GM23338 (cell line): ENCODE results near the gene TMEM204. TPM values are rescaled to one million over a fixed set of nuclear protein-coding genes. Genes with fewer than 3 reads are reported as not detected.

Experiments used
- ATAC-seq: fragments of 200-7000 bp; cut with Tn5 transposase; 3 replicates; pipeline ENCODE4 v1.9.1; 2020
- DNase-seq: peaks from one replicate; pipeline ENCODE4 v3.0.0-alpha.2; 2015; ENCODE audit warnings: low spot score
- H2AFZ ChIP-seq: fragments of 200-600 bp; sonication (generic); 2 replicates; pipeline ENCODE4 v1.8.0; 2016; ENCODE audit warnings: antibody characterized with exemption, mild to moderate bottlenecking, moderate library complexity
- H3F3A ChIP-seq: fragments of 200-600 bp; sonication (generic); replicated peaks from 2 replicates; pipeline ENCODE4 v1.8.0; 2017; ENCODE audit warnings: antibody characterized with exemption, mixed run types, low read depth
- H3K27ac ChIP-seq: fragments of 200-600 bp; sonication (generic); 2 replicates; pipeline ENCODE4 v1.6.1; 2016; ENCODE audit warnings: low read depth
- H3K27me3 ChIP-seq: fragments of 200-600 bp; sonication (generic); 2 replicates; pipeline ENCODE4 v1.8.0; 2016; ENCODE audit warnings: mild to moderate bottlenecking, mixed run types, moderate library complexity; ENCODE audit not compliant: insufficient read depth
- H3K36me3 ChIP-seq: fragments of 200-600 bp; sonication (generic); 2 replicates; pipeline ENCODE4 v1.8.0; 2016; ENCODE audit warnings: mild to moderate bottlenecking; ENCODE audit not compliant: insufficient read depth
- H3K4me1 ChIP-seq: fragments of 200-600 bp; sonication (generic); 2 replicates; pipeline ENCODE4 v1.8.0; 2016; ENCODE audit warnings: mild to moderate bottlenecking, moderate library complexity; ENCODE audit not compliant: insufficient read depth
- H3K4me2 ChIP-seq: fragments of 200-600 bp; sonication (generic); 2 replicates; pipeline ENCODE4 v1.7.1; 2017; ENCODE audit warnings: mixed run types
- H3K4me3 ChIP-seq: fragments of 200-600 bp; sonication (generic); 2 replicates; pipeline ENCODE4 v1.6.1; 2016; ENCODE audit warnings: mixed run types
- H3K79me2 ChIP-seq: fragments of 200-600 bp; sonication (generic); replicated peaks from 2 replicates; pipeline ENCODE4 v1.8.0; 2017; ENCODE audit warnings: mild to moderate bottlenecking; ENCODE audit not compliant: insufficient read depth
- H3K9me2 ChIP-seq: fragments of 200-600 bp; sonication (generic); 2 replicates; pipeline ENCODE4 v1.8.0; 2017; ENCODE audit not compliant: insufficient read depth
- H4K20me1 ChIP-seq: fragments of 200-600 bp; sonication (generic); replicated peaks from 2 replicates; pipeline ENCODE4 v1.8.0; 2017; ENCODE audit warnings: mild to moderate bottlenecking; ENCODE audit not compliant: insufficient read depth
- H3K27ac Mint-ChIP-seq: 2 replicates; pipeline ENCODE4 v1.8.0; 2020; ENCODE audit warnings: inconsistent platforms, mild to moderate bottlenecking, moderate library complexity, mixed read lengths
- H3K27me3 Mint-ChIP-seq: 3 replicates; pipeline ENCODE4 v1.8.0; 2022; ENCODE audit warnings: low read depth, mild to moderate bottlenecking, moderate library complexity, mixed read lengths, inconsistent platforms; ENCODE audit not compliant: insufficient read depth, poor library complexity
- H3K36me3 Mint-ChIP-seq: 3 replicates; pipeline ENCODE4 v1.8.0; 2021; ENCODE audit warnings: low read depth, mild to moderate bottlenecking, inconsistent platforms, moderate library complexity, mixed read lengths
- H3K4me1 Mint-ChIP-seq: 3 replicates; pipeline ENCODE4 v1.8.0; 2020; ENCODE audit warnings: mild to moderate bottlenecking, inconsistent platforms, mixed read lengths
- H3K4me3 Mint-ChIP-seq: 3 replicates; pipeline ENCODE4 v1.8.0; 2021; ENCODE audit warnings: moderate library complexity, mild to moderate bottlenecking, inconsistent platforms, mixed read lengths
- H3K9me3 Mint-ChIP-seq: 3 replicates; pipeline ENCODE4 v1.8.0; 2020; ENCODE audit warnings: moderate library complexity, mild to moderate bottlenecking, inconsistent platforms, mixed read lengths
- CREB1 ChIP-seq: fragments of 250-450 bp; sonication (Bioruptor Pico); IDR thresholded peaks from 2 replicates; pipeline ENCODE4 v1.5.0; 2020; ENCODE audit warnings: low read depth, mild to moderate bottlenecking, moderate library complexity
- CTCF ChIP-seq, 2 experiments: fragments of 200-600 bp in 1 of 2; sonication (generic) in 1 of 2; conservative IDR thresholded peaks; 2 replicates each; pipeline versions ENCODE4 v1.5.1 to v1.6.1; 2016 to 2017; ENCODE audit warnings: antibody characterized with exemption in 2 of 2, low read depth in 2 of 2, mild to moderate bottlenecking in 2 of 2, moderate library complexity in 1 of 2
- EZH2 ChIP-seq: fragments of 200-600 bp; sonication (generic); IDR thresholded peaks from one replicate; pipeline ENCODE4 v1.8.0; 2017; ENCODE audit warnings: antibody characterized with exemption, mild to moderate bottlenecking, low read depth; ENCODE audit not compliant: unreplicated experiment
- JUNB ChIP-seq: IDR thresholded peaks from one replicate; pipeline ENCODE4 v1.6.1; 2016; ENCODE audit warnings: antibody characterized with exemption; ENCODE audit not compliant: unreplicated experiment
- NANOG ChIP-seq: IDR thresholded peaks from 2 replicates; pipeline ENCODE4 v1.6.1; 2016; ENCODE audit warnings: antibody characterized with exemption, borderline replicate concordance
- POLR2AphosphoS5 ChIP-seq: IDR thresholded peaks from 2 replicates; pipeline ENCODE4 v1.6.1; 2016; ENCODE audit warnings: antibody characterized with exemption, low read depth
- REST ChIP-seq: IDR thresholded peaks from one replicate; pipeline ENCODE4 v1.6.1; 2018; ENCODE audit warnings: antibody characterized with exemption; ENCODE audit not compliant: unreplicated experiment
- STAT1 ChIP-seq: IDR thresholded peaks from one replicate; pipeline ENCODE4 v1.6.1; 2016; ENCODE audit warnings: antibody characterized with exemption; ENCODE audit not compliant: unreplicated experiment
- ZNF114 ChIP-seq: fragments of 250-450 bp; sonication (Bioruptor Pico); IDR thresholded peaks from 2 replicates; pipeline ENCODE4 v1.5.0; 2020; ENCODE audit warnings: mild to moderate bottlenecking, moderate library complexity
- polyA plus RNA-seq: library from polyadenylated mRNA; unstranded; fragments of >200 nt; fragmentation: Nextera tagmentation; extraction: Ambion mirVana; gene quantifications from 2 replicates; pipeline ENCODE4 v1.2.1, GENCODE V29; 2016
- total RNA-seq: library from RNA; depleted of rRNA; stranded (reverse); fragments of >200 nt; shearing (Covaris generic); gene quantifications from 2 replicates; pipeline ENCODE4 v1.2.3, GENCODE V29; 2014

TMEM204 gene
- total and polyA plus RNA-seq, 2 experiments from 2014 or later = 0.14 to 0.21 TPM

- no peaks in the 10 kb centered on the region for H3F3A ChIP-seq
- H3K36me3 ChIP-seq = no peaks in the 10 kb centered on the region
- Mint-ChIP-seq H3K9me3 (no peaks in the 10 kb centered on the region), H3K27me3 (no peaks in the 10 kb centered on the region), H3K4me3 (no peak overlapping the region), H3K4me1 (peaks cover 2% of the 10 kb centered on the region; the same call in 2 of the 3 replicates), H3K36me3 (no peaks in the 10 kb centered on the region; the same call in 2 of the 3 replicates), H3K27ac (no peak overlapping the region)
- H3K4me2 ChIP-seq = no peak overlapping the region
- no peak overlapping the region for H3K27ac ChIP-seq
- DNase-seq (peak; percentile 65), ATAC-seq (peak; percentile 78)
- H3K4me1 ChIP-seq = no peaks in the 10 kb centered on the region
- no peaks in the 10 kb centered on the region for H3K9me2 ChIP-seq
- H3K27me3 ChIP-seq = no peaks in the 10 kb centered on the region
- no peak overlapping the region for H3K4me3 ChIP-seq
- peak; percentile 30 to 73 for TF ChIP-seq CTCF (conservative IDR thresholded peaks at IDR 0.05; ENCODE audit: low read depth in 2 of 2)
- no peak for TF ChIP-seq NANOG
- H2AFZ ChIP-seq = no peak overlapping the region
- H4K20me1 ChIP-seq = no peaks in the 10 kb centered on the region
- H3K79me2 ChIP-seq = no peaks in the 10 kb centered on the region
Observed at GRCh38 chr16:1538804-1539520, 5.5 kb downstream of the TMEM204 start.

GRCh38 chr16:1539720-1540555 is 6.5 kb downstream of the TMEM204 start:
- Mint-ChIP-seq H3K9me3 (no peaks in the 10 kb centered on the region), H3K36me3 (no peaks in the 10 kb centered on the region; the same call in 2 of the 3 replicates), H3K4me1 (peaks cover 2% of the 10 kb centered on the region; the same call in 2 of the 3 replicates), H3K27me3 (no peaks in the 10 kb centered on the region), H3K4me3 (no peak overlapping the region), H3K27ac (no peak overlapping the region)
- H3K4me3 ChIP-seq = no peak overlapping the region
- no peaks in the 10 kb centered on the region for H3K36me3 ChIP-seq
- no peaks in the 10 kb centered on the region for H3F3A ChIP-seq
- no peak overlapping the region for H3K27ac ChIP-seq
- H3K4me1 ChIP-seq = no peaks in the 10 kb centered on the region
- TF ChIP-seq STAT1 = no peak
- TF ChIP-seq POLR2AphosphoS5 = no peak
- no peak for TF ChIP-seq EZH2
- no peak for TF ChIP-seq CREB1
- no peak for TF ChIP-seq ZNF114
- H3K79me2 ChIP-seq = no peaks in the 10 kb centered on the region
- H4K20me1 ChIP-seq = no peaks in the 10 kb centered on the region
- no peak overlapping the region for H3K4me2 ChIP-seq
- no peak overlapping the region for H2AFZ ChIP-seq
- no peaks in the 10 kb centered on the region for H3K9me2 ChIP-seq
- ATAC-seq = no peak
- no peaks in the 10 kb centered on the region for H3K27me3 ChIP-seq
- no peak for DNase-seq

- H3K27me3 Mint-ChIP-seq = no peaks in the 10 kb centered on the region
- H3K4me2 ChIP-seq = no peak overlapping the region
- no peak overlapping the region for H3K4me3 ChIP-seq
- H3K27me3 ChIP-seq = no peaks in the 10 kb centered on the region
- peaks cover 2% of the 10 kb centered on the region; the same call in 2 of the 3 replicates for H3K4me1 Mint-ChIP-seq
- no peaks in the 10 kb centered on the region for H3K36me3 ChIP-seq
- no peaks in the 10 kb centered on the region for H3K4me1 ChIP-seq
- no peak overlapping the region for H3K4me3 Mint-ChIP-seq
- no peaks in the 10 kb centered on the region for H3K9me2 ChIP-seq
- no peaks in the 10 kb centered on the region for H4K20me1 ChIP-seq
- H2AFZ ChIP-seq = no peak overlapping the region
- H3K79me2 ChIP-seq = no peaks in the 10 kb centered on the region
- no peaks in the 10 kb centered on the region for H3F3A ChIP-seq
- H3K27ac Mint-ChIP-seq = no peak overlapping the region
- no peak for ATAC-seq
- DNase-seq = no peak
- no peaks in the 10 kb centered on the region; the same call in 2 of the 3 replicates for H3K36me3 Mint-ChIP-seq
- no peaks in the 10 kb centered on the region for H3K9me3 Mint-ChIP-seq
- no peak overlapping the region for H3K27ac ChIP-seq
- TF ChIP-seq POLR2AphosphoS5 = no peak
- no peak for TF ChIP-seq EZH2
- TF ChIP-seq ZNF114 = no peak
- no peak for TF ChIP-seq STAT1
- no peak for TF ChIP-seq CREB1
- no peak for TF ChIP-seq NANOG
- no peak for TF ChIP-seq JUNB
- no peak for TF ChIP-seq REST
- TF ChIP-seq CTCF (conservative IDR thresholded peaks at IDR 0.05; ENCODE audit: low read depth in 2 of 2) = no peak
Observed at GRCh38 chr16:1540556-1540855, 7.0 kb downstream of the TMEM204 start.
